Measurements from ENCODE around the gene ITPK1.

Gene ITPK1

GRCh38 chr14:92968291-92969020 lies 147.3 kb downstream of the ITPK1 start:
- DNase-seq (ENCODE audit: low spot score), result no peak

- DNase-seq (ENCODE audit: low spot score), result no peak
Observed at GRCh38 chr14:92967346-92967926, 148.3 kb downstream of the ITPK1 start.

GRCh38 chr14:92965281-92965680 lies 150.4 kb downstream of the ITPK1 start:
- DNase-seq (ENCODE audit: low spot score), result no peak

GRCh38 chr14:92964124-92965109 lies 151.3 kb downstream of the ITPK1 start:
- no peak for DNase-seq (ENCODE audit: low spot score)

- DNase-seq (ENCODE audit: low spot score), result no peak
Observed at GRCh38 chr14:92963301-92964123, 152.2 kb downstream of the ITPK1 start.

GRCh38 chr14:92962831-92963095 lies 153.0 kb downstream of the ITPK1 start:
- DNase-seq (ENCODE audit: low spot score), result no peak

- no peak for DNase-seq (ENCODE audit: low spot score)
Observed at GRCh38 chr14:92962031-92962830, 153.5 kb downstream of the ITPK1 start.

GRCh38 chr14:92961567-92961855 lies 154.2 kb downstream of the ITPK1 start:
- no peak for DNase-seq (ENCODE audit: low spot score)

- no peak for DNase-seq (ENCODE audit: low spot score)
Observed at GRCh38 chr14:92960706-92961566, 154.8 kb downstream of the ITPK1 start.

GRCh38 chr14:92959761-92960680 lies 155.7 kb downstream of the ITPK1 start:
- DNase-seq (ENCODE audit: low spot score), result no peak

GRCh38 chr14:92959189-92959531 lies 156.6 kb downstream of the ITPK1 start:
- DNase-seq (ENCODE audit: low spot score), result no peak

- no peak for DNase-seq (ENCODE audit: low spot score)
Observed at GRCh38 chr14:92958373-92959188, 157.1 kb downstream of the ITPK1 start.

GRCh38 chr14:92956961-92957360 lies 158.8 kb downstream of the ITPK1 start:
- DNase-seq (ENCODE audit: low spot score), result no peak

GRCh38 chr14:92955381-92955780 lies 160.3 kb downstream of the ITPK1 start:
- no peak for DNase-seq (ENCODE audit: low spot score)

GRCh38 chr14:92954933-92955332 lies 160.8 kb downstream of the ITPK1 start:
- no peak for DNase-seq (ENCODE audit: low spot score)

- no peak for DNase-seq (ENCODE audit: low spot score)
Observed at GRCh38 chr14:92953526-92953925, 162.2 kb downstream of the ITPK1 start.

- no peak for DNase-seq (ENCODE audit: low spot score)
Observed at GRCh38 chr14:92952481-92953298, 163.0 kb downstream of the ITPK1 start.

Data from hematopoietic multipotent progenitor cell treated with erythropoietin and hydrocortisone succinate and interleukin-3 and kit ligand, for 15 days (in vitro differentiated cells).